Heart left ventricle (tissue), 13 donors: ENCODE measurements around the gene BORCS8.

Source experiments
- CTCF ChIP-seq, 12 donors: fragments of 200-600 bp; sonication (generic) in 4 of 12; IDR thresholded peaks; one replicate each; pipeline versions ENCODE4 v1.5.0 to v1.8.0; 2018 to 2022; ENCODE audit warnings: antibody characterized with exemption in 12 of 12, mild to moderate bottlenecking in 5 of 12
- POLR2A ChIP-seq, 2 donors: fragments of 450-650 bp; IDR thresholded peaks; one replicate each; pipeline ENCODE4 v1.6.1; 2017; ENCODE audit warnings: antibody characterized with exemption in 2 of 2, mild to moderate bottlenecking in 2 of 2, moderate library complexity in 2 of 2
- donor health status: ischemic (EF 13 %, LVEDD 7.1; RV severe dilation, severe dysfunction).
- donor health status: DM: no; HTN: yes; CAD: no.
- donor health status: DM: no; HTN: no; CAD: no.
- donor health status: ischemic (EF 25% LVEDD 6.9; RV normal size, moderate dysfunction).
- donor health status: ischemic (EF 25% LVEDD 5.7; RV mildly dilated, moderate dysfunction).
- donor health status: ischemic (EF 35%, LVEDD 5.7; RV mildly dilated, moderate dysfunction).
- donor health status: nonischemic (EF 11% LVEDD 7.7; RV severe dilation, severe dysfunction).
- donor health status: DM: yes; HTN: yes; CAD: no.
- donor health status: PGD.
- donor health status: ischemic (EF 29% LVEDD 5.4; RV normal size, mild dysfunction).
- donor health status: nonischemic (EF 23%, LVEDD 6.1; RV moderate dilation, normal function).

- no peak for TF ChIP-seq CTCF (IDR thresholded peaks at IDR 0.05)
- no peak for TF ChIP-seq POLR2A (IDR thresholded peaks at IDR 0.05)
Observed at GRCh38 chr19:19179548-19180441, 12.2 kb downstream of the BORCS8 start.
